K562 (cell line): ENCODE measurements around the gene CFAP300. TPM values are rescaled to one million over a fixed set of nuclear protein-coding genes. Genes with fewer than 3 reads are reported as not detected.

Experiments
- ATAC-seq: fragments of 200-7000 bp; cut with Tn5 transposase; 3 replicates; pipeline ENCODE4 v1.9.1; 2020; ENCODE audit warnings: moderate library complexity
- BruUV-seq: library from RNA; stranded (reverse); fragments of 400-500 nt; replicated peaks from 2 replicates; lab custom pipeline; 2021; lab: Mats Ljungman, UMichigan
- CTCF ChIA-PET: fragments of 300-600 bp; formaldehyde crosslinking; extraction: SDS; loops from one replicate; lab custom pipeline; 2021; ENCODE audit warnings: low intra/inter-chr PET ratio; lab: Yijun Ruan, JAX
- POLR2A ChIA-PET: fragments of 300-600, 350-650 bp; sonication (Branson Sonifier 250); formaldehyde crosslinking; extraction: SDS; loops from one replicate; lab custom pipeline; 2021; ENCODE audit warnings: antibody characterized with exemption, inconsistent platforms; lab: Yijun Ruan, JAX
- DNase-seq, 4 experiments: peaks; one replicate each; pipeline versions ENCODE4 v3.0.0 to v3.0.0-alpha.2; 2011 to 2018; ENCODE audit warnings: low spot score in 3 of 4, mixed read lengths in 3 of 4; ENCODE audit errors: extremely low read depth in 1 of 4
- FAIRE-seq: peaks from 2 replicates; lab custom pipeline; 2011; peaks lifted over from hg19 to GRCh38; lab: Jason Lieb, UNC
- H2AFZ ChIP-seq: 2 replicates; pipeline ENCODE4 v1.6.0; 2011; ENCODE audit warnings: low read depth, low read length, control low read depth, inconsistent platforms
- H3K27ac ChIP-seq: fragments of 200-600 bp; 3 replicates; pipeline ENCODE4 v1.8.0; 2011; ENCODE audit warnings: low read depth, mild to moderate bottlenecking, control low read depth, inconsistent platforms, low read length, moderate library complexity, mixed read lengths; ENCODE audit errors: extremely low read depth
- H3K27me3 ChIP-seq, 2 experiments: fragments of 300-600 bp in 1 of 2; 2 replicates in 1 of 2; 3 replicates in 1 of 2; pipeline versions ENCODE4 v1.6.0 to v1.8.0; 2011; ENCODE audit warnings: inconsistent platforms in 2 of 2, low read length in 2 of 2, mild to moderate bottlenecking in 1 of 2, mixed read lengths in 1 of 2, moderate library complexity in 1 of 2; ENCODE audit not compliant: control insufficient read depth in 2 of 2, insufficient read depth in 2 of 2
- H3K36me3 ChIP-seq: fragments of 300-600 bp; 3 replicates; pipeline ENCODE4 v1.8.0; 2011; ENCODE audit warnings: mild to moderate bottlenecking, low read length, inconsistent platforms; ENCODE audit not compliant: control insufficient read depth, insufficient read depth
- H3K4me1 ChIP-seq, 2 experiments: fragments of 200-600 bp in 1 of 2; replicated peaks in 1 of 2; 2 replicates in 1 of 2; 3 replicates in 1 of 2; pipeline versions ENCODE4 v1.5.1 to v1.8.0; 2011; ENCODE audit warnings: inconsistent platforms in 2 of 2, low read length in 2 of 2, mild to moderate bottlenecking in 1 of 2, mixed read lengths in 1 of 2, moderate library complexity in 1 of 2; ENCODE audit not compliant: control insufficient read depth in 2 of 2, insufficient read depth in 2 of 2
- H3K4me2 ChIP-seq: 2 replicates; pipeline ENCODE4 v1.6.1; 2011; ENCODE audit warnings: low read length, control low read depth, inconsistent platforms, mixed read lengths; ENCODE audit not compliant: insufficient read depth
- H3K4me3 ChIP-seq: fragments of 200-600 bp; sonication (generic), shearing (Covaris generic); 2 replicates; pipeline ENCODE4 v1.5.1; 2016; ENCODE audit warnings: control low read depth, inconsistent platforms
- H3K79me2 ChIP-seq: fragments of 200-600 bp; 3 replicates; pipeline ENCODE4 v1.8.0; 2011; ENCODE audit warnings: low read length, inconsistent platforms; ENCODE audit not compliant: control insufficient read depth, insufficient read depth
- H3K9ac ChIP-seq, 2 experiments: 2 replicates each; pipeline versions ENCODE4 v1.6.0 to v1.6.1; 2011; ENCODE audit warnings: low read depth in 2 of 2, low read length in 2 of 2, control low read depth in 1 of 2, inconsistent platforms in 1 of 2, mild to moderate bottlenecking in 1 of 2, mixed read lengths in 1 of 2; ENCODE audit not compliant: insufficient read depth in 1 of 2
- H3K9me1 ChIP-seq: one replicate; pipeline ENCODE4 v1.6.0; 2011; ENCODE audit warnings: inconsistent platforms, mild to moderate bottlenecking, low read length, moderate library complexity; ENCODE audit not compliant: control insufficient read depth, insufficient read depth
- H3K9me3 ChIP-seq: replicated peaks from 2 replicates; pipeline ENCODE4 v1.5.1; 2011; ENCODE audit warnings: low read depth, low read length, inconsistent platforms; ENCODE audit not compliant: control insufficient read depth, insufficient read depth
- H4K20me1 ChIP-seq: replicated peaks from 2 replicates; pipeline ENCODE4 v1.6.1; 2011; ENCODE audit warnings: low read length, inconsistent platforms, mixed read lengths; ENCODE audit not compliant: control insufficient read depth, insufficient read depth
- BMI1 ChIP-seq: fragments of 150-350 bp; IDR thresholded peaks from 2 replicates; pipeline ENCODE4 v1.6.1; 2014; ENCODE audit warnings: low read length
- DACH1 ChIP-seq: fragments of 450-650 bp; IDR thresholded peaks from 2 replicates; pipeline ENCODE4 v1.6.1; 2018; ENCODE audit not compliant: partially characterized antibody
- FOXJ3 ChIP-seq: sonication (generic); formaldehyde crosslinking; IDR thresholded peaks from 2 replicates; pipeline ENCODE4 v1.4.0; 2020; ENCODE audit warnings: mild to moderate bottlenecking, missing genetic modification reagents
- HNRNPLL ChIP-seq: fragments of 200-400 bp; formaldehyde crosslinking; IDR thresholded peaks from 2 replicates; pipeline ENCODE4 v1.6.1; 2017; ENCODE audit warnings: low read length, low read depth, mild to moderate bottlenecking; ENCODE audit not compliant: poor library complexity, severe bottlenecking
- POLR2G ChIP-seq: fragments of 200-400 bp; formaldehyde crosslinking; IDR thresholded peaks from 2 replicates; pipeline ENCODE4 v1.6.1; 2017; ENCODE audit warnings: low read depth, mild to moderate bottlenecking, antibody characterized with exemption, low read length, moderate library complexity
- PTRF ChIP-seq: fragments of 450-650 bp; IDR thresholded peaks from 2 replicates; pipeline ENCODE4 v1.6.1; 2016; ENCODE audit warnings: mild to moderate bottlenecking, missing genetic modification characterization, missing compliant biosample characterization
- SIX5 ChIP-seq, 2 experiments: IDR thresholded peaks; 2 replicates each; pipeline ENCODE4 v1.6.1; 2011; ENCODE audit warnings: low read length in 2 of 2, borderline replicate concordance in 1 of 2, low read depth in 1 of 2, mild to moderate bottlenecking in 1 of 2, moderate library complexity in 1 of 2; ENCODE audit not compliant: insufficient read depth in 1 of 2
- ZNF431 ChIP-seq: sonication (generic); formaldehyde crosslinking; IDR thresholded peaks from 2 replicates; pipeline ENCODE4 v1.8.0; 2022; ENCODE audit warnings: mild to moderate bottlenecking, missing genetic modification reagents
- ZNF436 ChIP-seq: fragments of 250-450, 450-650 bp; sonication (Bioruptor Pico); formaldehyde crosslinking; IDR thresholded peaks from 2 replicates; pipeline ENCODE4 v1.7.0; 2020; ENCODE audit warnings: mild to moderate bottlenecking
- ZNF589 ChIP-seq: fragments of 200-800 bp; sonication (Bioruptor generic); IDR thresholded peaks from 2 replicates; pipeline ENCODE4 v1.6.1; 2016; ENCODE audit warnings: low read depth, missing genetic modification characterization, missing compliant biosample characterization
- ZNF830 ChIP-seq: fragments of 250-450 bp; sonication (Bioruptor Pico); IDR thresholded peaks from 2 replicates; pipeline ENCODE4 v1.5.0; 2021; ENCODE audit warnings: mild to moderate bottlenecking
- WGBS: fragments of 100-300 bp; shearing (Covaris generic); methylation state at CpG from one replicate; pipeline ENCODE4 v1.1.6; 2016; ENCODE audit warnings: low coverage, mixed read lengths; ENCODE audit not compliant: insufficient coverage; ENCODE audit errors: missing lambda C conversion rate; 5-methylcytosine and 5-hydroxymethylcytosine counted together
- in situ Hi-C: fragments of 300-500 bp; cut with MboI; formaldehyde crosslinking; loops from 4 replicates; pipeline ENCODE4 v1.15.0; 2018; ENCODE audit warnings: inconsistent platforms, mixed read lengths
- intact Hi-C: fragments of 100-400 bp; cut with micrococcal nuclease; formaldehyde crosslinking; loops from 2 replicates; pipeline ENCODE4 v1.14.2; 2022
- polyA plus RNA-seq, 8 experiments: library from polyadenylated mRNA; depleted of rRNA in 4 of 8; stranded (reverse) in 5 of 8; unstranded in 3 of 8; fragments of >200 nt; fragmentation: Nextera tagmentation in 2 of 8; fragmentation: Illumina TruSeq in 1 of 8; extraction: Ambion mirVana in 2 of 8; extraction: Trizol in 1 of 8; gene quantifications; 2 replicates each; pipeline versions ENCODE4 v1.2.1 to v1.2.3, GENCODE V29; 2011 to 2014; ENCODE audit warnings: inconsistent platforms in 1 of 8, missing spikeins in 1 of 8
- total RNA-seq, 7 experiments: library from RNA; depleted of rRNA in 6 of 7; stranded (reverse); fragments of >200 nt in 6 of 7; fragmentation: Illumina TruSeq in 2 of 7; extraction: Trizol in 2 of 7; gene quantifications; 2 replicates each; pipeline versions ENCODE4 v1.2.1 to v1.2.3, GENCODE V29; 2011 to 2021; ENCODE audit warnings: low replicate concordance in 1 of 7
- TF ChIP-seq, protein P1 (sequence below): fragments of 450-650 bp; IDR thresholded peaks from 2 replicates; pipeline ENCODE4 v1.6.1; 2014; ENCODE audit warnings: low read depth, mild to moderate bottlenecking, moderate library complexity, borderline replicate concordance
- TF ChIP-seq, protein P2 (sequence below): fragments of 450-650 bp; formaldehyde crosslinking; IDR thresholded peaks from 2 replicates; pipeline ENCODE4 v1.4.0; 2020; ENCODE audit warnings: mild to moderate bottlenecking, moderate library complexity
- TF ChIP-seq, protein P3 (sequence below): sonication (generic); formaldehyde crosslinking; IDR thresholded peaks from 2 replicates; pipeline ENCODE4 v1.8.0; 2022; ENCODE audit warnings: mild to moderate bottlenecking, missing genetic modification reagents

CFAP300 gene
- total and polyA plus RNA-seq, 9 of the 15 experiments (the other 6 are each of a cell fraction or from before 2014, with no cell fraction given): not detected

DNA sequence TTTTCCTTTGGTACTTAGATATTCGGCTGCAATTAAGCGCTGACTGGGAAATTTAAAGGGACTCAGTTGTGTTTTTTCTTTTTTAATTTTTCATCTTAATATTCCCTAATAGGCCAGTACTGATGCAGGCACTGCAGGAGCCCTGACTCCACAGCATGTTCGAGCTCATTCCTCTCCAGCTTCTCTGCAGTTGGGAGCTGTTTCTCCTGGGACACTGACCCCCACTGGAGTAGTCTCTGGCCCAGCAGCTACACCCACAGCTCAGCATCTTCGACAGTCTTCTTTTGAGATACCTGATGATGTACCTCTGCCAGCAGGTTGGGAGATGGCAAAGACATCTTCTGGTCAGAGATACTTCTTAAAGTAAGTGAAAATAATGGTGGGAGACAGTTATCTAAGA lies 66.8 kb downstream of the CFAP300 start:
- FAIRE-seq (no peak), DNase-seq (no peak), ATAC-seq (no peak)
- in situ Hi-C loops (no loop called here), intact Hi-C loops (no loop called here)
- ChIA-PET POLR2A (no interaction called here), CTCF (no interaction called here)
- H2AFZ ChIP-seq: no peak overlapping the region
- no peaks in the 10 kb centered on the region for H3K9me1 ChIP-seq
- no peak overlapping the region for H3K4me2 ChIP-seq
- no peaks in the 10 kb centered on the region for H4K20me1 ChIP-seq
- no peak overlapping the region for H3K4me3 ChIP-seq
- peaks cover 0 to 6% of the 10 kb centered on the region in 2 experiments; a peak in 1 of 5 replicates for H3K27me3 ChIP-seq
- no TSS peak for BruUV-seq
- no peak overlapping the region for H3K27ac ChIP-seq
- H3K36me3 ChIP-seq: no peaks in the 10 kb centered on the region
- peaks cover 0 to 12% of the 10 kb centered on the region in 2 experiments; a peak in 1 of 5 replicates for H3K4me1 ChIP-seq
- 0% methylated on average over 4 of the region's 4 CpGs for WGBS
- H3K79me2 ChIP-seq: no peaks in the 10 kb centered on the region
- no peak overlapping the region for H3K9ac ChIP-seq
- no peak for TF ChIP-seq PTRF
- no peak for TF ChIP-seq BMI1
- TF ChIP-seq POLR2G: no peak
- TF ChIP-seq ZNF431 (CRISPR knock-in tag): no peak
- TF ChIP-seq, protein P1, sequence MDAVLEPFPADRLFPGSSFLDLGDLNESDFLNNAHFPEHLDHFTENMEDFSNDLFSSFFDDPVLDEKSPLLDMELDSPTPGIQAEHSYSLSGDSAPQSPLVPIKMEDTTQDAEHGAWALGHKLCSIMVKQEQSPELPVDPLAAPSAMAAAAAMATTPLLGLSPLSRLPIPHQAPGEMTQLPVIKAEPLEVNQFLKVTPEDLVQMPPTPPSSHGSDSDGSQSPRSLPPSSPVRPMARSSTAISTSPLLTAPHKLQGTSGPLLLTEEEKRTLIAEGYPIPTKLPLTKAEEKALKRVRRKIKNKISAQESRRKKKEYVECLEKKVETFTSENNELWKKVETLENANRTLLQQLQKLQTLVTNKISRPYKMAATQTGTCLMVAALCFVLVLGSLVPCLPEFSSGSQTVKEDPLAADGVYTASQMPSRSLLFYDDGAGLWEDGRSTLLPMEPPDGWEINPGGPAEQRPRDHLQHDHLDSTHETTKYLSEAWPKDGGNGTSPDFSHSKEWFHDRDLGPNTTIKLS: no peak
- TF ChIP-seq SIX5 (IDR thresholded peaks at IDR 0.05; ENCODE audit: borderline replicate concordance in 1 of 2, insufficient read depth in 1 of 2, low read depth in 1 of 2, low read length in 2 of 2): no peak
- no peak for TF ChIP-seq ZNF589 (CRISPR knock-in tag)
- TF ChIP-seq ZNF830 (CRISPR knock-in tag): no peak
- TF ChIP-seq, protein P2, sequence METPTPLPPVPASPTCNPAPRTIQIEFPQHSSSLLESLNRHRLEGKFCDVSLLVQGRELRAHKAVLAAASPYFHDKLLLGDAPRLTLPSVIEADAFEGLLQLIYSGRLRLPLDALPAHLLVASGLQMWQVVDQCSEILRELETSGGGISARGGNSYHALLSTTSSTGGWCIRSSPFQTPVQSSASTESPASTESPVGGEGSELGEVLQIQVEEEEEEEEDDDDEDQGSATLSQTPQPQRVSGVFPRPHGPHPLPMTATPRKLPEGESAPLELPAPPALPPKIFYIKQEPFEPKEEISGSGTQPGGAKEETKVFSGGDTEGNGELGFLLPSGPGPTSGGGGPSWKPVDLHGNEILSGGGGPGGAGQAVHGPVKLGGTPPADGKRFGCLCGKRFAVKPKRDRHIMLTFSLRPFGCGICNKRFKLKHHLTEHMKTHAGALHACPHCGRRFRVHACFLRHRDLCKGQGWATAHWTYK (CRISPR knock-in tag): no peak
- TF ChIP-seq, protein P3, sequence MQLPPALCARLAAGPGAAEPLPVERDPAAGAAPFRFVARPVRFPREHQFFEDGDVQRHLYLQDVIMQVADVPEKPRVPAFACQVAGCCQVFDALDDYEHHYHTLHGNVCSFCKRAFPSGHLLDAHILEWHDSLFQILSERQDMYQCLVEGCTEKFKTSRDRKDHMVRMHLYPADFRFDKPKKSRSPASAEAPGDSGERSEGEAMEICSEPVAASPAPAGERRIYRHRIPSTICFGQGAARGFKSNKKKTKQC: no peak
- TF ChIP-seq DACH1: no peak
- no peak for TF ChIP-seq FOXJ3 (CRISPR knock-in tag)
- TF ChIP-seq HNRNPLL: no peak
- TF ChIP-seq ZNF436: no peak
- no peaks in the 10 kb centered on the region for H3K9me3 ChIP-seq
